Measurements from ENCODE around the gene WDFY2. TPM values are rescaled to one million over a fixed set of nuclear protein-coding genes. Genes with fewer than 3 reads are reported as not detected.
A peak's percentile ranks its signal among the peaks of the same experiment; 100 is the strongest.

Gene WDFY2
- total RNA-seq, 1 donor, result 10.2 TPM

GRCh38 chr13:51613535-51613934, 29.3 kb downstream of the WDFY2 start:
- H3K4me3 ChIP-seq (ENCODE audit: low read depth, low read length), result no peak overlapping the region
- TF ChIP-seq CTCF (IDR thresholded peaks at IDR 0.05; ENCODE audit: insufficient read depth, low read length), result no peak
- DNase-seq (ENCODE audit: low read depth), result no peak

- no peak for TF ChIP-seq CTCF (IDR thresholded peaks at IDR 0.05; ENCODE audit: insufficient read depth, low read length)
- no peak overlapping the region for H3K4me3 ChIP-seq (ENCODE audit: low read depth, low read length)
- no peak for DNase-seq (ENCODE audit: low read depth)
Measured at GRCh38 chr13:51614350-51614786, 30.1 kb downstream of the WDFY2 start.

- DNase-seq (ENCODE audit: low read depth), result peak; percentile 80
- TF ChIP-seq CTCF (IDR thresholded peaks at IDR 0.05; ENCODE audit: insufficient read depth, low read length), result no peak
Measured at GRCh38 chr13:51618626-51619025, 34.4 kb downstream of the WDFY2 start.

GRCh38 chr13:51619614-51620013, 35.4 kb downstream of the WDFY2 start:
- no peak overlapping the region for H3K4me3 ChIP-seq (ENCODE audit: low read depth, low read length)
- peak; percentile 88 for DNase-seq (ENCODE audit: low read depth)
- no peak for TF ChIP-seq CTCF (IDR thresholded peaks at IDR 0.05; ENCODE audit: insufficient read depth, low read length)

More at GRCh38 chr13:51618626-51619025, 34.4 kb downstream of the WDFY2 start:
- no peak overlapping the region for H3K4me3 ChIP-seq (ENCODE audit: low read depth, low read length)

GRCh38 chr13:51620165-51620983, 36.1 kb downstream of the WDFY2 start:
- H3K4me3 ChIP-seq (ENCODE audit: low read depth, low read length), result no peak overlapping the region
- TF ChIP-seq CTCF (IDR thresholded peaks at IDR 0.05; ENCODE audit: insufficient read depth, low read length), result no peak
- no peak for DNase-seq (ENCODE audit: low read depth)

- no peak for TF ChIP-seq CTCF (IDR thresholded peaks at IDR 0.05; ENCODE audit: insufficient read depth, low read length)
- H3K4me3 ChIP-seq (ENCODE audit: low read depth, low read length), result no peak overlapping the region
- DNase-seq (ENCODE audit: low read depth), result no peak
Measured at GRCh38 chr13:51621602-51622001, 37.3 kb downstream of the WDFY2 start.

Measured in fibroblast of the aortic adventitia (primary cell).